Upper lobe of right lung (tissue), 1 donor: Measurements from ENCODE around the gene DCN. TPM values are rescaled to one million over a fixed set of nuclear protein-coding genes. Genes with fewer than 3 reads are reported as not detected.

ENCODE experiments used
- ATAC-seq: fragments of 200-7000 bp; cut with Tn5 transposase; one replicate; pipeline ENCODE4 v1.9.1; 2020; ENCODE audit warnings: mild to moderate bottlenecking, moderate library complexity
- DNase-seq: peaks from one replicate; pipeline ENCODE4 v3.0.0-alpha.2; 2020
- H3K27ac ChIP-seq: fragments of 200-600 bp; one replicate; pipeline ENCODE4 v1.8.0; 2022
- H3K27me3 ChIP-seq: fragments of 200-600 bp; one replicate; pipeline ENCODE4 v1.8.0; 2022; ENCODE audit warnings: mild to moderate bottlenecking
- H3K36me3 ChIP-seq: fragments of 200-600 bp; one replicate; pipeline ENCODE4 v1.8.0; 2022
- H3K4me1 ChIP-seq: fragments of 200-600 bp; one replicate; pipeline ENCODE4 v1.8.0; 2022
- H3K4me3 ChIP-seq: fragments of 200-600 bp; one replicate; pipeline ENCODE4 v1.8.0; 2022; ENCODE audit warnings: mild to moderate bottlenecking
- H3K9me3 ChIP-seq: fragments of 200-600 bp; one replicate; pipeline ENCODE4 v1.8.0; 2022
- intact Hi-C: fragments of 100-400 bp; cut with DNase I; formaldehyde crosslinking; loops from one replicate; pipeline ENCODE4 v1.11.0; 2022
- total RNA-seq: library from RNA; stranded (reverse); fragmentation: NEBNext Ultra II Directional; extraction: Animal tissue kit (Norgen Biotek cat#: 25700); gene quantifications from one replicate; pipeline ENCODE4 v1.2.1, GENCODE V29; 2021
- TF ChIP-seq, protein P1 (sequence below): fragments of 200-600 bp; IDR thresholded peaks from one replicate; pipeline ENCODE4 v1.8.0; 2022; ENCODE audit warnings: antibody characterized with exemption
- donor health status: DM: no; HTN: yes; CAD: no; lungs with severe emphysema.

The DCN gene
- total RNA-seq, 1 donor from 2014 or later, result 753 TPM

DNA sequence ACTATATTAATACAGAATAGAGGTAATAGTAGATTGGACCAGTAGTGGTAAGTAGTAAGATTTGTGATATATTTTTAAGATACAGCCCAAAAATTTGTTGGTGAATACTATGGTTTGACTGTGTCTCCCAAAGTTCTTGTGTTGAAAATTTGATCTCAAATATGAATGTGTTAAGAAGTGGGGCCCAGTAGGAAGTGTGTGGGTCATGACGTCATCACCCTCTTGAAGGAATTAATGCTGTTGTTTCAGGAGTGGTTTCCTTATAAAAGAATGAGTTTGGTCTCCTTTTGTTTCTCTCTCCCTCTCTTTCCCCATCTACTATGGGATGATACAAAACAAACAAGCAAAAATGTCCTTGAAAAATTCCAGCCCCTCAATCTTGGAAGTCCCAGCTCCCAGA is 87.7 kb downstream of the DCN start:
- DNase-seq, result no peak
- Histone ChIP-seq H3K4me1 (no peaks in the 10 kb centered on the region), H3K9me3 (no peaks in the 10 kb centered on the region), H3K27me3 (no peaks in the 10 kb centered on the region), H3K36me3 (no peaks in the 10 kb centered on the region), H3K27ac (no peak overlapping the region), H3K4me3 (no peak overlapping the region)
- intact Hi-C loops, result no loop called here
- ATAC-seq, result no peak
- TF ChIP-seq, protein P1, sequence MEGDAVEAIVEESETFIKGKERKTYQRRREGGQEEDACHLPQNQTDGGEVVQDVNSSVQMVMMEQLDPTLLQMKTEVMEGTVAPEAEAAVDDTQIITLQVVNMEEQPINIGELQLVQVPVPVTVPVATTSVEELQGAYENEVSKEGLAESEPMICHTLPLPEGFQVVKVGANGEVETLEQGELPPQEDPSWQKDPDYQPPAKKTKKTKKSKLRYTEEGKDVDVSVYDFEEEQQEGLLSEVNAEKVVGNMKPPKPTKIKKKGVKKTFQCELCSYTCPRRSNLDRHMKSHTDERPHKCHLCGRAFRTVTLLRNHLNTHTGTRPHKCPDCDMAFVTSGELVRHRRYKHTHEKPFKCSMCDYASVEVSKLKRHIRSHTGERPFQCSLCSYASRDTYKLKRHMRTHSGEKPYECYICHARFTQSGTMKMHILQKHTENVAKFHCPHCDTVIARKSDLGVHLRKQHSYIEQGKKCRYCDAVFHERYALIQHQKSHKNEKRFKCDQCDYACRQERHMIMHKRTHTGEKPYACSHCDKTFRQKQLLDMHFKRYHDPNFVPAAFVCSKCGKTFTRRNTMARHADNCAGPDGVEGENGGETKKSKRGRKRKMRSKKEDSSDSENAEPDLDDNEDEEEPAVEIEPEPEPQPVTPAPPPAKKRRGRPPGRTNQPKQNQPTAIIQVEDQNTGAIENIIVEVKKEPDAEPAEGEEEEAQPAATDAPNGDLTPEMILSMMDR, result no peak

DNA sequence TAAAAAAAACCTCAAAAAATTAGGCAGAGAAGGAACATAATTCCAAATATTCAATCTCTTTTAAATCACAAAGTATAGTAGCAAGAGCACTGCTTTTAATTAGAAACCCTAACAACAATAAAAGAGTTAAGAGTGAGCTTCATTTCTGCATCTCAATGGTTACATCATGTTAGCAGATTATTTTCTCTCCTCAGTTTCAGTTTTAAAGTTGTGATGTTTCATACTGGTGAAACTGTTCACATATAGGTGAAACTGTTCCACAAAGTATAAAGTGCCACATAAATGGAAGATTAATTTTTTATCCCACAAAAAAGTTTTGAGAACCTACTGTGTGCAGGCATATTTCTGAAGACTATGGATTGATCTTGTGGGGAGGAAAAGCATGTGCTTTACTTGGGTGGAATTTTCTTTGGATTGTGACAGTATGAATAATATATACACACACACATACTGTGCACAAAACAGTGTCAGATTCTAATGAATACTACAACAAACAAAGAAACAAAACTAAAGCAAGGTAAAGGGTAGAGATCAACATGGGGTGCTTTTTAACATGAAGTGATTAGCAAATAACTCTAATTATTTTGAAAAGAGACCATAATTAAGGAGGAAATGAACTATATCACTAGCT is 88.5 kb downstream of the DCN start:
- no peak for DNase-seq
- H3K9me3 ChIP-seq, result no peaks in the 10 kb centered on the region
- ATAC-seq, result no peak
- no peaks in the 10 kb centered on the region for H3K27me3 ChIP-seq
- no peak overlapping the region for H3K27ac ChIP-seq
- H3K4me3 ChIP-seq, result no peak overlapping the region
- no peaks in the 10 kb centered on the region for H3K4me1 ChIP-seq
- intact Hi-C loops, result no loop called here
- TF ChIP-seq, protein P1, result no peak
- no peaks in the 10 kb centered on the region for H3K36me3 ChIP-seq

- H3K9me3 ChIP-seq, result no peaks in the 10 kb centered on the region
- no peaks in the 10 kb centered on the region for H3K36me3 ChIP-seq
- no peak overlapping the region for H3K27ac ChIP-seq
- no peaks in the 10 kb centered on the region for H3K4me1 ChIP-seq
- H3K27me3 ChIP-seq, result no peaks in the 10 kb centered on the region
- intact Hi-C loops, result no loop called here
- no peak overlapping the region for H3K4me3 ChIP-seq
- TF ChIP-seq, protein P1, result no peak
- DNase-seq (no peak), ATAC-seq (no peak)
Observed at GRCh38 chr12:91093341-91093740, 89.3 kb downstream of the DCN start.

DNA sequence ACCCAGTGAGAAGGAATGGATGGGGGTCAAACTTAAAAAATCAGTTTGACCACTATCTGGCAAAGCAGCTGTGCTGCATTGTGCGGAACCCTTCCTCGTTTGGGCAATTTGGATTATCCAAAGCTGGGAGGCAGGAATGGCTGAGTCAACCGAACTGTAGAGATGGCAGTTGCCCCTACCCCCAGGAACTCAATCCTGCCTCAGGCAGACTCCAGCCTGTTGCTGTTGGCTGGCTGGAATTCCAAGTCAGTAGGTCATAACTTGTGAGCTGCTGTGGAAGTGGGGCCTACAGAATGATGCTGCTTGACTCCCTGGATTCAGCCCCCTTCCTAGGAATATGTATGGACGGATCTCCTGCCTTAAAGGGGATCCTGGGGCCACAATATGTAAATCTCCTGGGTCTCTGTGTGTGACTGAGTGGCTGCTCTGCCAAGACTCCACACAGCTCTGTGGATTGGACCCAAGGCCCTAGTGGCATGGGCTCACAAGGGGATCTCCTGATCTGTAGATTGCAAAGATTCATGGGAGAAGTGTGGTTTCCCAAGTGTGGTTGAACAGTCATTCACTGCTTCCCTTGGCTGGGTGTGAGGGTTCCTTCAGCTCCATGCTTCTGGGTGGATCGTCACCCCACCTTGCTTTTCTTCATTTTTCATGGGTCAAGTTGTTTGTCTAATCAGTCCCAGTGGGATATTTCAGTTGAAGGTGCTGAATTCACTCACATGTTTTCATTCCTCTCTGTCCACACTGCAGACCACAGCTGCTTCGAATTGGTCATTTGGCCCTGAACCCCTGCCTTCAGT is 90.5 kb downstream of the DCN start:
- DNase-seq (no peak), ATAC-seq (no peak)
- no peaks in the 10 kb centered on the region for H3K4me1 ChIP-seq
- H3K27ac ChIP-seq, result no peak overlapping the region
- no peaks in the 10 kb centered on the region for H3K27me3 ChIP-seq
- no peaks in the 10 kb centered on the region for H3K36me3 ChIP-seq
- TF ChIP-seq, protein P1, result no peak
- intact Hi-C loops, result no loop called here
- no peaks in the 10 kb centered on the region for H3K9me3 ChIP-seq
- H3K4me3 ChIP-seq, result no peak overlapping the region

Other genes with a start within 250 kb of the DCN start
- gene CCER1, start 227.6 kb downstream of the DCN start, total RNA-seq, result not detected
- not detected for gene EPYC, start 177.8 kb downstream of the DCN start, total RNA-seq
- not detected for gene KERA, start 124.8 kb downstream of the DCN start, total RNA-seq
- gene LUM, start 71.3 kb downstream of the DCN start, total RNA-seq, result 361 TPM